Measurements from ENCODE around the gene CCDC12.

DNA sequence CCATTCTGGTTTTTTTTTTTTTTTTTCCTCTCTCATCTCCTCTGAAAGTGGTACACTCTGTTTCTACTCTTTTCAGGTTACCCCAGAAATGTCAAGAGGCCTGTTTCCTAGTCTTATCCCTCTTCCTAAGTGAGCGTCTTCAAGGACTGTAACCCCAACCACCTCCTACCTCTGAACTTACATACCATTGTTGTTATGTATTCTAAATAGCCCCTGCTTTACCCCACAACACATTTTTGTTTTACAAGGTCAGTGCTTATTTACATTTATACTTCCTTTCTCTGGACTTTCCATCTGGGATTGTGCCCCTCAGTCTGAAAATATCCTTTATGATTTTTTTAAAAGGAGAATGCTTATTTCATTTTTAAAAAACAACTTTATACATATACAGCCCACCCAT, 60.3 kb downstream of the CCDC12 start:
- TF ChIP-seq SUZ12 (IDR thresholded peaks at IDR 0.05; ENCODE audit: extremely low read depth, insufficient read depth, insufficient read length), result no peak
- TF ChIP-seq ZNF274 (IDR thresholded peaks at IDR 0.05; ENCODE audit: low read depth, low read length), result no peak
- no peak for TF ChIP-seq YY1 (IDR thresholded peaks at IDR 0.05; ENCODE audit: insufficient read depth, insufficient read length)

Measured in NT2/D1 (cell line).